Measurements from ENCODE around the gene C13orf46.

- TF ChIP-seq CTCF (IDR thresholded peaks at IDR 0.05) (no peak), EZH2 (IDR thresholded peaks at IDR 0.05; ENCODE audit: borderline replicate concordance, insufficient read depth, low read depth, low read length, poor library complexity, severe bottlenecking) (no peak)
Observed at GRCh38 chr13:114018461-114019055, 44.7 kb upstream of the C13orf46 start.

Data from B cell (primary cell).